Central memory CD4-positive, alpha-beta T cell (primary cell): ENCODE measurements around the gene SALL2.

Experiments used
- DNase-seq: peaks from one replicate; pipeline ENCODE4 v3.0.0; 2022

SALL2 gene

GRCh38 chr14:21527318-21527679, 1.2 kb upstream of the SALL2 start:
- DNase-seq, result no peak

GRCh38 chr14:21526672-21527317, 649 bp upstream of the SALL2 start:
- no peak for DNase-seq

DNA sequence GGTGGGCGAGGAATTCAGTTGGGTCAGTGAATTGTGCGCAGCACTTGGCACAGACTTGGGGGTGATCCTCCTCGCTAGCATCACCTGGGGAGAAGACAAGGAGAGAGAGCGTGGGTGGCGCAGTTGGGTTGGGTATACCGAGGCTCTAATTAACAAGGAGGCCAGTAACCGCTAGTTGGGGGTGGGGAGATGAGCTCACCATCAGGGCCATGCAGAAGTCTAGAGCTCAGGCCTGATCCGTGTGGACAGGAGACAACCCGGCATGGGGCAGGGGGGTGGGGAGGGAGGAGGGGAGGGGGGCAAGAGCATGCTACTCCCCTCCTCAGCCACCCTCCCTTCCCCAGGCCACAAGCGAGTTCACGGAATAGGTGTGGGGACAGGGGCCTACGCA, 580 bp downstream of the SALL2 start:
- no peak for DNase-seq

DNA sequence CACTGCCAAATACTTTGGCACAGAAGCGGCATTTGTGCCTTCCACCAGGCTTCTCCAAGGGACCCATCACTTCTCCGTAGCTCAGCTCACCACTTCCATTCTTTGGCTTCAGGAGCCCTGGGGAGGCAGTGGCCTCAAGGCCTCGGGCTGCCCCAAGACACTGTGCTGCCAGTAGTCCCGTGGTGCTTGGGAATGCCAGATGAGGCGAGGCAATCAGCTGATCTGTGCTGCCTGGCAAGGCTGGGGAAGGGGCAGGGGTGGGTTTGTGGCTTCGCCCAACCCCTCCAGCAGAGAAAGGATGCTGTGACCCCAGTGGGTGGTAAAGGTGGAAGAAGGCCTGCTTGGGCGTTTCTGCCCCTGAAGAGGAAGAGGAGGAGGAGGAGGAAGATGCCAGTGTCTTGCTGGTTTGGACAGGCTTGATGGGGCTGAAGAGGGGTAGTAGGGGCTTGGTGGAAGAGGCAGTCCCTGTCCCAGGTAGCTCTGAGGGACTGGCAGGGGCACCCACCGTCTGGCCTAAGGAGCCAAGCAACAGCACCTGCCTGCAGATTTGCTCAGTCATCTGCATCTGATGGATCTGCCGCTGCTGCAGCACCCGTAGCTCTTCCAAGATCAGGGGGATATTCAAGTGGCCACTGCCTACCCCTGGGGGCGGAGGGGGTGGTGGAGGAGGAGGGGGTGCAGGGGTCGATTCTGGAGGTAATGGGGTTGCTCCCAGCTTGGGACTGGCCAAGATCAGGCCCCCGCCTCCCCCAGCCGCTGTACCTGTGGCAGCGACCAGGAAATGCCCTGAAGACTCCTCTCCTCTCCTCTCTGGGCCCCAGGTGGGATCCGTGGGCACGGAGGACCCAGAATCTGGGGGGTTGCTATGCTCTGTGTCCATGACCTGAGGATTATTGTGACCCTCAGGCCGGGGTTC, 1.3 kb downstream of the SALL2 start:
- no peak for DNase-seq

DNA sequence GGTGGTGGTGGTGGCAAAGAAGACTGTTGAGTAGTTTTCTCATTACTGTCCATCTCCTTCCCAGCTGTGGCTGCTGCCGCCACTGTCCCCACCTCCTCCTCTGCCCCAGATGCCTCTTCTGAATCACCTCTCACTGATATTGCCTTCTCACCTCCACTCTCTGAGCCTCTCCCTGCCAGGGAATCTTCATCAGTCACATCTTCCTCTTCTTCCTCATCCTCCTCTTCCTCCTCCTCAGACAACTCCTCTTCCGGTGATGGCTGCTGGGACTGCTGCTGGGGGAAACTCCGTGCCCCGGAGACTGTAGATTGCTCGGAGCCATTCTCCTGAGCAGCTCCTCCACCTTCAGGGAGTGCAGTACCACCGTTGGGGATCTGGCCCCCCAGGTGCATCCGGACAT, 2.9 kb downstream of the SALL2 start:
- DNase-seq, result no peak

- DNase-seq, result no peak
Observed at GRCh38 chr14:21521501-21521900, 4.6 kb downstream of the SALL2 start.

DNA sequence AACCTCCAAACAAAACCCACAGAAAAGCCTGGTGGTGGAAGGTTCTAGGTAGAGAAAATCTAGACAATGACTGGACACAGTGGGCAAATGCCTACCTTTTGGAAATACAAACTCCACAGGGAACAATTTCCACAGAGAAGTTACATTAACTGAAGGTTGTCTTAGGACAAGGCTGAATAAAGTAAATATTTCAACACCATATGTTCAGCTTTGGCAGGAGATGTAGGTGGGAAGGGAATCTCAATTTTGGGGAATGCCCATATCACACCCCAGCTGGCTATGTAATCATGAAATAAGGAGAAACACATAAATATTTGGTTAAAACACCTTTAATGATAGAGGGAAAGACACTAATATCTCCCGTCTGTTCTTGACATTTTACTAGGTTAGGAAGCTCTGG, 5.4 kb downstream of the SALL2 start:
- DNase-seq, result no peak

- DNase-seq, result no peak
Observed at GRCh38 chr14:21518725-21519124, 7.4 kb downstream of the SALL2 start.

DNA sequence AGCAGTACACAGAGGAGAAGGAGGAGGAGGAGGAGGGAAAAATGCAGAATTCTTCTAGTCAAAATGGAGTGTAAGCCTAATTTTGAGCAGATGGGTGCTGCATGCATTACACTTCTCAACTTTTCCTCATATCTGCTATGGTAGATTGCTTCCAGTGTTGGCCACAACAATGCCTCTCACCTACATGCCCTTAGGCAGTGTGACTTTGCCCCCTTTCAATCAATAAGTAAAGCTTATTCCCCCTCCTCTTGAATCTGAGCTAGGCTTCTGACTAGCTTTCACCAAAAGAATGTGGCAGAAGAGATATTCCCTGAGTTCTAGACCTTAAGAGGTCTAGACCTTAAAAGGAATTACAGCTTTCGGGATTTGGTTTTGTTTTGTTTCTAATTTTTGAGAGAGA, 11.8 kb downstream of the SALL2 start:
- no peak for DNase-seq

DNA sequence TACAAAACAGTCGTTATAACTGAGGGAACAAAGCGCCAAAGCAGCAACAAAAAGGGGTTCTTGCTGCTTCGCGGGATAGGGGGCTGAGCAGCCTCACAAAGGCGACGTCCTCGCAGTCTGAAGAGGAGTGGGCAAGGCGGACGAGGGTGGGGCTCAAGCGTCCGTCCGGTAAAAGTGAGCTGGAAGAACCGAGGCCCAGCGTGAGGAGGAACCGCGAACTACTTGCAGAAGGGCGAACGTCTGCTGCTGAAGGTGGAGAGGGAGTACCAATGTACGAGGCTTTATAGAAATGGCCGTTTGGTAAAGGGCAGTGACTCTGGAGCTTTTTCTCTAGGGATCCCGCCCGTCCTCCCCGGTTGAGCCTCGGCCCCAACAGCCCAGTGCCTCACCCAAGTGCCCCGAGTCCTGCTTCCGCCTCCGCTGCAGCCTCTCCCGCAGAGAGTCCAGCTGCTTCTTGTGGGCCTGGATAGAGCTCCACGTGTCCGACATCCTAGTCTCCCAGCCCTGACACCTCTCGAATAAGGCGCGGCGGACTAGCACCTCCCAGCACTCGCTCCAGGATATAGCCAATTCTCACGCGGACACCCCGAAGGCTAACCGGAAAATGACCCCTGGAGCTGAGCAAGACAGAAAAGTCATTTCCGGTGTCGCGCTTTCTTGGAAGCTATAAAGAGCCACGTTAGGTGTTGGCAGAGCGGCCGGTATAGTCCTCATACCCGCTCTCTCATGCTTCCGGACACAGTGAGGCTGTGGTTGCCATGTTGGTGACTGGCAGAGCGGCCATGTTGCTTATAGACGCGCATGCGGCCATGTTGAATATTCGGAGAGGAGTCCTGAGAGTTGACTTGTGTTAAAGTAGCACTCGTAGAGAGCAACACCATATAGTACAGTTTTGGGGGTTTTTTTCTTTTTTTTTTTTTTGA, 15.2 kb downstream of the SALL2 start, which contains the start of gene METTL3:
Gene METTL3 (minus strand): TSS at position 606 of the 923 bp plus-strand sequence. CDS start 117 bp downstream, at position 489.
- peak; percentile 93 for DNase-seq

DNA sequence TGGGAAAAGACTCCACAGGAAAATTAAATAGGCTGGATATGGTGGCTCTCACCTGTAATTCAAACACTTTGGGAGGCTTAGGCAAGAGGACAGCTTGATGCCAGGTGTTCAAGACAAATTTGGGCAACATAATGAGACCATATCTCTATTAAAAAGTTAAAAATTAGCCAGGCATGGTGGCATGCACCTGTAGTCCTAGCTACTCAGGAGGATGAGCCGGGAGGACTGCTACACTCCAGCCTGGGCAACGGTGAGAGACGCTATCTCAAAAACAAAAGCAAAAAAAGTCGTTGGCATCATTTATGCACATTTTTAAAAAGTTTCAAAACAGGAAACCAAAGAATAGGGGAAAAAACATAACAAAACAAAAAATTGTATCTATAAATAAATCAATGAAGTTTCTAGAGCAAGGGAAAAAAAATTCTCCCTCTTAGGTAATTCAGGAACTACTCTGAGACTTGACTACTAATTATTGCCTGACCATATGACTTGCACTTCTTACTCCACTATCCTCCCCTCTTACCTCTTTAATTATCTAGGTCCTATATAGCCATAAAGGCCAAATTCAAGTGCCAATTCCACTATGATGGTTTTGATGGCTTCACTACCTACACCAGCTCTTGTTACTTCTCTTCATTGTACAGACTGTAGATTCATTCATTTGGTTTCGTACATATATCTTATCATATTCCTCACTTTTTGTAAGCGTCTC, 16.6 kb downstream of the SALL2 start:
- DNase-seq, result no peak

DNA sequence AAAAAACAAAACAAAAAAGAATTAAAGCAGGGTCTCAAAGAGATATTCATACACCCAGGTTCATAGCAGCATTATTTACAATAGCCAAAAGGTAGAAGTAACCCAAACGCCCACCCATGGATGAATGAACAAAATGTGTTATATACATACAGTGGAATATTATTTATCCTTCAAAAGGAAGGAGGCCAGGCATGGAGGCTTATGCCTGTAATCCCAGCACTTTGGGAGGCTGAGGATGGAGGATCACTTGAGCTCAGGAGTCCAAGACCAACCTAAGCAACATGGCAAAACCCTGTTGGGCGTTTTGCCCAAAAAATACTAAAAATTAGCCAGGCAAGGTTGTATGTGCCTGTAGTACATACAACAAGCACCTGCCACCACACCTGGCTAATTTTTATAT, 19.6 kb downstream of the SALL2 start:
- DNase-seq, result no peak

GRCh38 chr14:21505012-21505553, 21.1 kb downstream of the SALL2 start:
- DNase-seq, result no peak

DNA sequence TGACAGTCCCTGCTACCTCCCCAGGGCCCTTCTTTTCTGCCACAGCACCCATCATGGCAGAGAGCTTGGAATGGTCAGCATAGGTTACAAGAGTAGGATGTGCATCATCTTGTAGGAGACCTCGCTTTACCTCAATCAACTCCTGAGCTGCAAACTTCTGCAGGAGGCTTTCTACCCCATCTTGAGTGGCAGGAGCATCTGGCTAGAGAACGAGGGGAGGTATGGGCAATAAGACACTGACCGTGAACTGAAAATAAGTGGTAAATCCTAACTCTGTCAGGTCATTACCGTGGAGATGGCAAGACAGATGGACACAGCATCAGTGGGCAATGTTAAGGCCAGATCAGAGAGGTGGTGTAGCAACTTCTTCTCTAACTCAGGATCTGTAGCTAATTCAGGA, 22.8 kb downstream of the SALL2 start:
- DNase-seq, result no peak

- no peak for DNase-seq
Observed at GRCh38 chr14:21501568-21501967, 24.6 kb downstream of the SALL2 start.

DNA sequence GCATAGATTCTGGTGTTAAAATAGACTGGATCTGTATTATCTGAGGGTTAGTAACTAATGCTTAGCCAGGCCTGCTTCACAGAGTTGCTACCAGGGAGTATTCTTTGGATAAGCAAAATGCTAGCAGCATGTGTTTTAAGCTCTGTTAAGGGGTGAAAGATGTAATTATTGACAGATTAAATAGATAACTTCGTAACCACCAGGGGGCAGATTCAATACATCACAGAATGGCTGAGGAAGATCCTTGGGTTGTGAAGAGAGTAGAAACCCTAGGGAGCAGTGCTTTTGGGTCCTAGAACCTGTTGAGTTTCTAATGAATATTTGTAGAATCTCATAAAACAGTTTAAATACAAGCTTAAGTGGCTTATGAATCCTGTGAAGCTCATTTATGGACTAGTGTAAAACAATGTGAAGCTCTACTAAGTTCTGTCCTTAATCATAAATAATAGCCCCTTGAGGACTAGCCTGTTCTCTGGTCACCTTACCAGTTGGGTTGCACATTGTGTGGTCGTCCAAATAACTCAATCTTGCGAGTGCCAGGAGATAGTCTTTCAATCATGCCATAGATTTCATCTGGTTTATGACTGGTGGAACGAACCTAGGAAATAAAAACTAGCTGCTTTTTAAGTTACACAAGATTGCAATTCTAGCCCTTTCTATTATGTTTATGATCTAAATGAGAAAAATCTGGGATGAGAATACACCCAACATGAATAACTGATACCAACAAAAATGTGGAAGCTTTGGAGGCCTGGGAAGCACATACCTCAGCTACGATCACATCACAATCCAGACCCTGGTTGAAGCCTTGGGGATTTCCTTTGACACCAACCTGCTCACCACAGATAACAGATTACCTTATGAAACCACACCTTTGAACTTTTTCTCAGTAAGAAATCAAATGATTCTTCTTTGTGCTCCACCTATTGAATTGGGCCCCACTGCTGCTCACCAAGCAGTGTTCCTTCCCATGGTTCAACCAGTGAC, 27.3 kb downstream of the SALL2 start:
- peak; percentile 53 for DNase-seq

DNA sequence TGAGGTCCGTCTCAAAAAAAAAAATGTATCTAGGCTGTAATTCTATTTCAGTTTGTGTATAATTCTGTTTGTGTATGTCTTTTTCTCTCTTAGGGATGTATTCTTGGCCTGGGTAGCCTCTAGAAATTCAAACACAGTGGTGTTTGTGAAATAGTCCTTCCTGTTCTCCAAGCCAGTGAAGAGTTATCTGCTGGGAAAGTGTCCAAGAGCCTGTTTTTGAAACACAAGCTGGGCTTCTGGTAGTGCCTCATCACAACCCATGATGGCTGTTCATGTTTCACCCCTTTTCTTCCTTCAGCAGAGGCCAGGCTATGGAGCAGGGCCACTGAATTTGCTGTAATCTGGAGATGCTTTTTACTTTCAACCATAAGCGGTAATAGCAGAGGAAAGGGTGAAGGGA, 29.7 kb downstream of the SALL2 start:
- no peak for DNase-seq

DNA sequence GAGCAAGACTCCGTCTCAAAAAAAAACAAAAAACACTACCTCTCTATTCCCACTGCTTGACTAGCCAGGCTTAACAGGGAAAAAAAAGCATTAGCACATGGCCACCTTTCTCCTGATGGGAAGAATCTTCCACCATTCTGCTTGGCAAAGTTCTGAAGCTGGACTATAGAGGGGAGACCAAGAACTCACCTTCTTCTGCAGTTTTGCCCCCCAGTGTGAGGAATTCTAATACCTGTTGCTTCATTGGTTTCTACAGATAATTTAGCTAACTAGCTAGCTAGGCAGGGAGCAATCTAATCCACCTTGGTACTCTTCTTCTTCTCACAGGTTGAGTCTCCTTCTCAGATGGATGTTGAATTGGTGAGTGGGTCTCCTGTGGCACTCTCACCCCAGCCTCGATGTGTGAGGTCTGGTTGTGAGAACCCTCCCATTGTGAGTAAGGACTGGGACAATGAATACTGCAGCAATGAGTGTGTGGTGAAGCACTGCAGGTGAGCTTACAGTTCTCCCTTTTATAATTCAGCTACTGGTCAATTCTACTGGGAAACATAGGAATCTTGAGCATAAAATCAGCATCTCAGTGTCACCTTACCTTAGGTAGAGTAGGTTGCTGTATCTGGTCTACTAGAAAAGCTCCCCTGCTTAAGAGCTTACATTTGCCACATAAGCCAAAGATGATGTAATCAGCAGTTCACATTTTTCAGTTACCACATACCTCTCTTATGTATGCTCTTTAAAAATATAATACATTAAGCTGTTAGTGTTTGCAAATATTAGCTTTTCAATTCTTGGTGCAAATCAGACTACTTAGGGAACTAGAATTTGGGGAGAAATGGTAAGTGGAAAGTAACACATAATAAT, 31.0 kb downstream of the SALL2 start:
- no peak for DNase-seq

- no peak for DNase-seq
Observed at GRCh38 chr14:21486640-21487087, 39.5 kb downstream of the SALL2 start.
